ENCODE data around the gene SLC25A23. TPM values are rescaled to one million over a fixed set of nuclear protein-coding genes. Genes with fewer than 3 reads are reported as not detected.

SLC25A23 gene
- total and polyA plus RNA-seq, 7 donors = 15.0 to 91.8 (median 49.4) TPM

GRCh38 chr19:6476896-6477431 lies 17.4 kb upstream of the SLC25A23 start:
- DNase-seq (no peak), ATAC-seq (no peak)
- no peak for TF ChIP-seq CTCF (IDR thresholded peaks at IDR 0.05)
- Histone ChIP-seq H3K36me3 (ENCODE audit: insufficient read depth in 1 of 2, low read depth in 1 of 2) (no peaks in the 10 kb centered on the region), H3K27ac (no peak overlapping the region), H3K4me1 (no peaks in the 10 kb centered on the region), H3K4me3 (peak overlapping the region; percentile 33), H3K27me3 (ENCODE audit: insufficient read depth in 3 of 3, low read length in 2 of 3) (peaks cover 0 to 52% (median 18%) of the 10 kb centered on the region in 3 donors), H3K9me3 (no peaks in the 10 kb centered on the region)
- WGBS, 3 donors = 13 to 17% (median 15%) methylated on average over 28 to 29 of the region's 29 CpGs
- intact Hi-C loops (cut with DNase I) = no loop called here

GRCh38 chr19:6476155-6476895 lies 16.7 kb upstream of the SLC25A23 start:
- no peak for TF ChIP-seq CTCF (IDR thresholded peaks at IDR 0.05)

GRCh38 chr19:6475321-6476108 lies 15.9 kb upstream of the SLC25A23 start:
- intact Hi-C loops (cut with DNase I) = no loop called here

More at GRCh38 chr19:6476155-6476895, 16.7 kb upstream of the SLC25A23 start:
- Histone ChIP-seq H3K27ac (no peak overlapping the region), H3K4me3 (peak overlapping the region; percentile 33), H3K9me3 (no peaks in the 10 kb centered on the region), H3K4me1 (no peaks in the 10 kb centered on the region), H3K27me3 (ENCODE audit: insufficient read depth in 3 of 3, low read length in 2 of 3) (peaks cover 0 to 46% (median 16%) of the 10 kb centered on the region in 3 donors), H3K36me3 (ENCODE audit: insufficient read depth in 1 of 2, low read depth in 1 of 2) (no peaks in the 10 kb centered on the region)
- ATAC-seq (peak; percentile 83 to 97 (median 89)), DNase-seq (peak; percentile 65 to 71)
- WGBS, 3 donors = 5 to 9% (median 6%) methylated on average over 29 to 33 of the region's 33 CpGs
- intact Hi-C loops (cut with DNase I) = no loop called here

GRCh38 chr19:6473647-6474046 lies 14.1 kb upstream of the SLC25A23 start:
- no peak for DNase-seq
- Histone ChIP-seq H3K4me3 (no peak overlapping the region), H3K27ac (no peak overlapping the region), H3K4me1 (no peaks in the 10 kb centered on the region), H3K36me3 (ENCODE audit: insufficient read depth in 1 of 2, low read depth in 1 of 2) (no peaks in the 10 kb centered on the region), H3K27me3 (ENCODE audit: insufficient read depth in 3 of 3, low read length in 2 of 3) (peaks cover 0 to 44% (median 19%) of the 10 kb centered on the region in 3 donors), H3K9me3 (no peaks in the 10 kb centered on the region)
- ATAC-seq = no peak
- no peak for TF ChIP-seq CTCF (IDR thresholded peaks at IDR 0.05)
- intact Hi-C loops (cut with DNase I) = no loop called here
- 69 to 75% (median 73%) methylated on average over 9 of the region's 9 CpGs for WGBS, 3 donors

More at GRCh38 chr19:6475321-6476108, 15.9 kb upstream of the SLC25A23 start:
- H3K27me3 ChIP-seq (ENCODE audit: insufficient read depth in 3 of 3, low read length in 2 of 3) = peaks cover 0 to 48% (median 19%) of the 10 kb centered on the region in 3 donors
- DNase-seq (peak in 1 of 2 donors; percentile 24), ATAC-seq (peak in 1 of 4 donors; percentile 14)
- H3K4me1 ChIP-seq = no peaks in the 10 kb centered on the region
- 4 to 9% (median 8%) methylated on average over 51 to 52 of the region's 52 CpGs for WGBS, 3 donors
- H3K9me3 ChIP-seq = no peaks in the 10 kb centered on the region
- H3K36me3 ChIP-seq (ENCODE audit: insufficient read depth in 1 of 2, low read depth in 1 of 2) = no peaks in the 10 kb centered on the region
- H3K4me3 ChIP-seq = peak overlapping the region; percentile 33
- TF ChIP-seq CTCF (IDR thresholded peaks at IDR 0.05) = no peak
- H3K27ac ChIP-seq = no peak overlapping the region

Data from psoas muscle (tissue), 8 donors.